H9 (cell line): Measurements from ENCODE around the gene RERE. TPM values are rescaled to one million over a fixed set of nuclear protein-coding genes. Genes with fewer than 3 reads are reported as not detected.
A peak's percentile ranks its signal among the peaks of the same experiment; 100 is the strongest.

Source experiments
- DNase-seq: peaks from one replicate; pipeline ENCODE4 v3.0.0-alpha.2; 2017
- H2AFZ ChIP-seq: one replicate; pipeline ENCODE4 v1.6.1; 2013; ENCODE audit warnings: mild to moderate bottlenecking, low read length, control low read depth, moderate library complexity
- H2AK5ac ChIP-seq: 2 replicates; pipeline ENCODE4 v1.6.1; 2013; ENCODE audit warnings: low read length, control low read depth, mixed read lengths; ENCODE audit not compliant: insufficient read length
- H2BK120ac ChIP-seq: one replicate; pipeline ENCODE4 v1.6.1; 2013; ENCODE audit warnings: low read depth, mild to moderate bottlenecking, low read length, control low read depth, inconsistent platforms; ENCODE audit not compliant: poor library complexity, severe bottlenecking
- H2BK12ac ChIP-seq: 2 replicates; pipeline ENCODE4 v1.6.1; 2013; ENCODE audit warnings: low read length, control low read depth, mixed read lengths, low read depth; ENCODE audit not compliant: insufficient read length
- H2BK15ac ChIP-seq: 2 replicates; pipeline ENCODE4 v1.6.1; 2013; ENCODE audit warnings: low read depth, low read length, control low read depth
- H2BK20ac ChIP-seq: one replicate; pipeline ENCODE4 v1.6.1; 2013; ENCODE audit warnings: low read depth, mild to moderate bottlenecking, low read length, control low read depth, inconsistent platforms; ENCODE audit not compliant: poor library complexity, severe bottlenecking
- H2BK5ac ChIP-seq: 2 replicates; pipeline ENCODE4 v1.6.1; 2013; ENCODE audit warnings: low read length, control low read depth, mixed read lengths; ENCODE audit not compliant: insufficient read length
- H3K14ac ChIP-seq: 2 replicates; pipeline ENCODE4 v1.6.1; 2013; ENCODE audit warnings: low read length, control low read depth; ENCODE audit not compliant: insufficient read depth
- H3K18ac ChIP-seq: 2 replicates; pipeline ENCODE4 v1.6.1; 2013; ENCODE audit warnings: low read depth, mild to moderate bottlenecking, mixed read lengths, low read length, control low read depth; ENCODE audit not compliant: insufficient read length
- H3K23ac ChIP-seq: 2 replicates; pipeline ENCODE4 v1.6.1; 2013; ENCODE audit warnings: low read length, control low read depth, mixed read lengths, low read depth; ENCODE audit not compliant: insufficient read length
- H3K23me2 ChIP-seq: 2 replicates; pipeline ENCODE4 v1.6.1; 2013; ENCODE audit warnings: low read depth, mild to moderate bottlenecking, mixed read lengths, low read length, control low read depth; ENCODE audit not compliant: insufficient read length, poor library complexity, severe bottlenecking
- H3K27ac ChIP-seq: 2 replicates; pipeline ENCODE4 v1.5.1; 2013; ENCODE audit warnings: low read length, control low read depth, mixed read lengths, low read depth; ENCODE audit not compliant: insufficient read length
- H3K27me3 ChIP-seq: 2 replicates; pipeline ENCODE4 v1.6.1; 2013; ENCODE audit warnings: low read length, control low read depth, inconsistent platforms; ENCODE audit not compliant: insufficient read depth
- H3K4ac ChIP-seq: 2 replicates; pipeline ENCODE4 v1.6.1; 2013; ENCODE audit warnings: low read depth, mild to moderate bottlenecking, control low read depth, inconsistent platforms, low read length, moderate library complexity
- H3K4me1 ChIP-seq: 2 replicates; pipeline ENCODE4 v1.6.1; 2013; ENCODE audit warnings: low read length, control low read depth, inconsistent platforms; ENCODE audit not compliant: insufficient read depth
- H3K4me2 ChIP-seq: 2 replicates; pipeline ENCODE4 v1.6.1; 2013; ENCODE audit warnings: low read length, control low read depth, mixed read lengths; ENCODE audit not compliant: insufficient read length, insufficient read depth
- H3K56ac ChIP-seq: 2 replicates; pipeline ENCODE4 v1.6.1; 2013; ENCODE audit warnings: low read depth, mild to moderate bottlenecking, mixed read lengths, low read length, control low read depth; ENCODE audit not compliant: insufficient read length
- H3K79me1 ChIP-seq: 2 replicates; pipeline ENCODE4 v1.6.1; 2013; ENCODE audit warnings: low read depth, mild to moderate bottlenecking, moderate library complexity, low read length, control low read depth, inconsistent platforms; ENCODE audit not compliant: insufficient read depth, poor library complexity, severe bottlenecking
- H3K79me2 ChIP-seq: 2 replicates; pipeline ENCODE4 v1.6.1; 2013; ENCODE audit warnings: low read length, control low read depth, inconsistent platforms; ENCODE audit not compliant: insufficient read depth
- H3K9ac ChIP-seq: 2 replicates; pipeline ENCODE4 v1.6.1; 2013; ENCODE audit warnings: low read length, control low read depth, mixed read lengths; ENCODE audit not compliant: insufficient read length; ENCODE audit errors: extremely low read depth
- H3K9me3 ChIP-seq: one replicate; pipeline ENCODE4 v1.6.1; 2013; ENCODE audit warnings: low read depth, low read length, inconsistent platforms; ENCODE audit not compliant: control insufficient read depth
- H3T11ph ChIP-seq: one replicate; pipeline ENCODE4 v1.6.1; 2013; ENCODE audit warnings: mild to moderate bottlenecking, low read length, control low read depth, inconsistent platforms
- H4K20me1 ChIP-seq: one replicate; pipeline ENCODE4 v1.6.1; 2013; ENCODE audit not compliant: control insufficient read depth, insufficient read length, insufficient read depth
- H4K5ac ChIP-seq: 2 replicates; pipeline ENCODE4 v1.6.1; 2013; ENCODE audit warnings: low read depth, mild to moderate bottlenecking, mixed read lengths, low read length, control low read depth; ENCODE audit not compliant: insufficient read length
- H4K8ac ChIP-seq: replicated peaks from 2 replicates; pipeline ENCODE4 v1.6.1; 2013; ENCODE audit warnings: low read length, control low read depth, mixed read lengths, low read depth; ENCODE audit not compliant: insufficient read length
- H4K91ac ChIP-seq: 2 replicates; pipeline ENCODE4 v1.6.1; 2013; ENCODE audit warnings: low read depth, mild to moderate bottlenecking, moderate library complexity, mixed read lengths, low read length, control low read depth; ENCODE audit not compliant: insufficient read length
- H3K27ac Mint-ChIP-seq, 3 experiments: 2 replicates in 2 of 3; 3 replicates in 1 of 3; pipeline ENCODE4 v1.8.0; 2020 to 2021; ENCODE audit warnings: mixed read lengths in 3 of 3, mild to moderate bottlenecking in 1 of 3, moderate library complexity in 1 of 3
- H3K27me3 Mint-ChIP-seq: 2 replicates; pipeline ENCODE4 v1.8.0; 2021; ENCODE audit warnings: low read depth, mild to moderate bottlenecking, moderate library complexity, mixed read lengths
- H3K36me3 Mint-ChIP-seq, 3 experiments: 2 replicates in 2 of 3; 3 replicates in 1 of 3; pipeline ENCODE4 v1.8.0; 2020 to 2021; ENCODE audit warnings: low read depth in 3 of 3, mixed read lengths in 3 of 3; ENCODE audit not compliant: insufficient read depth in 1 of 3
- H3K4me1 Mint-ChIP-seq, 2 experiments: 2 replicates each; pipeline ENCODE4 v1.8.0; 2020; ENCODE audit warnings: mixed read lengths in 2 of 2
- H3K4me3 Mint-ChIP-seq, 2 experiments: 2 replicates in 1 of 2; 3 replicates in 1 of 2; pipeline ENCODE4 v1.8.0; 2020 to 2021; ENCODE audit warnings: mild to moderate bottlenecking in 2 of 2, mixed read lengths in 2 of 2, moderate library complexity in 1 of 2
- H3K9me3 Mint-ChIP-seq, 2 experiments: 2 replicates in 1 of 2; 3 replicates in 1 of 2; pipeline ENCODE4 v1.8.0; 2020; ENCODE audit warnings: mild to moderate bottlenecking in 2 of 2, mixed read lengths in 2 of 2, moderate library complexity in 1 of 2
- WGBS: extraction: QIAGEN DNeasy Blood & Tissue Kit; methylation state at CpG from one replicate; pipeline ENCODE4 v1.1.7; 2013; ENCODE audit warnings: missing lambda C conversion rate, low lambda C conversion rate, mixed read lengths; ENCODE audit not compliant: insufficient read length; ENCODE audit errors: extremely low coverage; 5-methylcytosine and 5-hydroxymethylcytosine counted together
- total RNA-seq: library from RNA; stranded (reverse); gene quantifications from 2 replicates; pipeline ENCODE4 v1.2.1, GENCODE V29; 2021
- TF ChIP-seq, protein P1 (sequence below): fragments of 200-600 bp; sonication (generic); conservative IDR thresholded peaks from 3 replicates; pipeline ENCODE4 v1.8.0; 2021; ENCODE audit warnings: antibody characterized with exemption, mild to moderate bottlenecking

RERE gene
- total RNA-seq, 1 experiment from 2014 or later = 103 TPM

DNA sequence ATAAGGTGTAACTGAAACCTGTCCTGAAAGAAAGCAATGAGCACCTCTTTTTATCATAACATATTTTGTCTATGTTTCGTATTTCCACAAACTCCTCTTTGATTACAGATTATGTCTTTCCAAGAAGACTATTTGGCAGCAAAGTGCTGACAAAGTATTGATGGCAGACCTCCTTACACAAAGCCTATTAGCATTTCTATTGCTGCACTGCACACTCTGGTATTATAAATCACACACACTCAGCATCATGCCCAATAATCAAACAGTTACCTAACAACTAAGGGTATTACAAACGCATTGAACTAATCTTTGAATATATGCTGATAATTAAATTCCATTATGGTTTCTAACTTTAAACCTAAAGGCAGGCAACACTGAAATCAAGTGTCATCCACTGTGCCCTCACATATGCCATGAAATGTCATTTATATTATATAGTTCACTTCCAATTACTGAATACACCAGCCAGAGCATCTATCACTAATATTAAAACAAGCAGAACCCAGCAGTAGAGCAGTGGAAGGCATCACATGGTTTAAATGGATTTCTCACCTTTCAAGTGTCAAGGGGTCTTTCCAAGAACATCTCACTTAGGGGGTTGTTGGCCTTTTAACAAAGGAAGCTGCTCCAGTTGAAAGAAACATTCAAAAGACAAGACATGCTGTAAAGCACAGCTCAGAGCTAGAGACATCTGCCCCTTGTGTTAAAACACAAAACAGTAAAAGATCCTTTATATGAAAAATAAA is 239.1 kb downstream of the RERE start:
- H3K56ac ChIP-seq = no peak overlapping the region
- H2AFZ ChIP-seq = no peak overlapping the region
- no peaks in the 10 kb centered on the region for H3K9me3 Mint-ChIP-seq
- H3K79me1 ChIP-seq = peaks cover 8% of the 10 kb centered on the region
- H3K4me3 Mint-ChIP-seq = no peak overlapping the region
- H3K27me3 ChIP-seq = no peaks in the 10 kb centered on the region
- no peak overlapping the region for H2BK120ac ChIP-seq
- no peak overlapping the region for H2AK5ac ChIP-seq
- no peak overlapping the region for H4K91ac ChIP-seq
- no peaks in the 10 kb centered on the region for H3K4me1 ChIP-seq
- H2BK12ac ChIP-seq = no peak overlapping the region
- peaks cover 2% of the 10 kb centered on the region; the same call in 1 of the 2 replicates for H3K79me2 ChIP-seq
- H2BK20ac ChIP-seq = no peak overlapping the region
- no peak overlapping the region for H3K14ac ChIP-seq
- H2BK5ac ChIP-seq = no peak overlapping the region
- peaks cover 0 to 5% (median 0%) of the 10 kb centered on the region in 3 experiments; a peak in 2 of 7 replicates for H3K36me3 Mint-ChIP-seq
- DNase-seq = no peak
- no peak overlapping the region for H3K4ac ChIP-seq
- H4K5ac ChIP-seq = no peak overlapping the region
- no peaks in the 10 kb centered on the region for H4K20me1 ChIP-seq
- H3K27ac Mint-ChIP-seq = peak overlapping the region in 1 of 3 experiments; percentile 74; a peak in 2 of 7 replicates
- no peak overlapping the region for H3K9ac ChIP-seq
- H3K27me3 Mint-ChIP-seq = no peaks in the 10 kb centered on the region
- H3K4me1 Mint-ChIP-seq = peaks cover 15 to 33% of the 10 kb centered on the region in 2 experiments
- H3T11ph ChIP-seq = no peak overlapping the region
- no peaks in the 10 kb centered on the region for H3K23me2 ChIP-seq
- no peak overlapping the region for H3K27ac ChIP-seq
- TF ChIP-seq, protein P1, sequence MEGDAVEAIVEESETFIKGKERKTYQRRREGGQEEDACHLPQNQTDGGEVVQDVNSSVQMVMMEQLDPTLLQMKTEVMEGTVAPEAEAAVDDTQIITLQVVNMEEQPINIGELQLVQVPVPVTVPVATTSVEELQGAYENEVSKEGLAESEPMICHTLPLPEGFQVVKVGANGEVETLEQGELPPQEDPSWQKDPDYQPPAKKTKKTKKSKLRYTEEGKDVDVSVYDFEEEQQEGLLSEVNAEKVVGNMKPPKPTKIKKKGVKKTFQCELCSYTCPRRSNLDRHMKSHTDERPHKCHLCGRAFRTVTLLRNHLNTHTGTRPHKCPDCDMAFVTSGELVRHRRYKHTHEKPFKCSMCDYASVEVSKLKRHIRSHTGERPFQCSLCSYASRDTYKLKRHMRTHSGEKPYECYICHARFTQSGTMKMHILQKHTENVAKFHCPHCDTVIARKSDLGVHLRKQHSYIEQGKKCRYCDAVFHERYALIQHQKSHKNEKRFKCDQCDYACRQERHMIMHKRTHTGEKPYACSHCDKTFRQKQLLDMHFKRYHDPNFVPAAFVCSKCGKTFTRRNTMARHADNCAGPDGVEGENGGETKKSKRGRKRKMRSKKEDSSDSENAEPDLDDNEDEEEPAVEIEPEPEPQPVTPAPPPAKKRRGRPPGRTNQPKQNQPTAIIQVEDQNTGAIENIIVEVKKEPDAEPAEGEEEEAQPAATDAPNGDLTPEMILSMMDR = no peak
- H3K23ac ChIP-seq = no peak overlapping the region
- H4K8ac ChIP-seq = no peak overlapping the region
- WGBS = no CpG with 5 or more reads among the region's 2 CpGs
- H3K4me2 ChIP-seq = no peak overlapping the region
- H3K9me3 ChIP-seq = no peaks in the 10 kb centered on the region
- H3K18ac ChIP-seq = no peak overlapping the region
- H2BK15ac ChIP-seq = no peak overlapping the region
